SIG-M5 (cell line): Measurements from ENCODE around the gene CASQ2.

Experiments used
- DNase-seq: peaks from one replicate; lab custom pipeline; 2025; lab: John Stamatoyannopoulos, UW

The CASQ2 gene

GRCh38 chr1:115694805-115695204, 73.7 kb downstream of the CASQ2 start:
- DNase-seq, result no peak

- DNase-seq, result no peak
Observed at GRCh38 chr1:115692224-115692623, 76.3 kb downstream of the CASQ2 start.

- DNase-seq, result no peak
Observed at GRCh38 chr1:115690972-115691371, 77.5 kb downstream of the CASQ2 start.

DNA sequence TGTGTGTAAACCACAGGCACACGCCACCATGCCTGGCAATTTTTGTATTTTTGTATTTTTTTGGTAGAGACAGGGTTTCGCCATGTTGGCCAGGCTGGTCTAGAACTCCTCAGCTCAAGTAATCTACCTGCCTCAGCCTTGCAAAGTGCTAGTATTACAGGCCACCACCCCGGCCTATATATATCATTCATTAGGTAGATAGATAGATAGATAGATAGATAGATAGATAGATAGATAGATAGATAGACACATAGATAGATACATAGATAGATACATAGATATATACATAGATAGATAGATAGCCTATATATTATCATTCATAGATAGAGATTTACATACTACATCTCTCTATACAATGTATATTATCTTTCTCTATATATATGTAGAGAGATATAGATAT, 80.8 kb downstream of the CASQ2 start:
- DNase-seq, result no peak

GRCh38 chr1:115685029-115685705, 83.3 kb downstream of the CASQ2 start:
- DNase-seq, result no peak

DNA sequence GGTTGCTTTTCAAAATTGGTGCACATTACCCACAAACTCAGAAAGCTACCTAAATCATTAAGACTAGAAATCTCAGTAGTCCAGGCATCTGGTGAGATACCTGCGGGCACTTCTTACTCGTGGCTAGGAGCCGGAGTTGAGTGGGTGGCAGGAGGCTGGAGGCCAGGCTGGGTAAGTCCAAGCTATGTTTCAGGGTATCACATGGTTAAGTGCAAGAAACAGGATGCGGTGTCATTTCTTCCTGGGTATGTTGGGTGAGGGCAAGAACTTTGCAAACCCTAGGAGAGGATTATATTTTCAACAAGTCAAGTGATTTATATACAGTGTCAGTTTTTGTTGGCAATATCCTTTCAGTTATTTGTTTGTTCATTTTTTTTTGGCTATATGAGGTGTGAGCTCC, 85.7 kb downstream of the CASQ2 start:
- no peak for DNase-seq

- DNase-seq, result no peak
Observed at GRCh38 chr1:115680730-115681111, 87.8 kb downstream of the CASQ2 start.

DNA sequence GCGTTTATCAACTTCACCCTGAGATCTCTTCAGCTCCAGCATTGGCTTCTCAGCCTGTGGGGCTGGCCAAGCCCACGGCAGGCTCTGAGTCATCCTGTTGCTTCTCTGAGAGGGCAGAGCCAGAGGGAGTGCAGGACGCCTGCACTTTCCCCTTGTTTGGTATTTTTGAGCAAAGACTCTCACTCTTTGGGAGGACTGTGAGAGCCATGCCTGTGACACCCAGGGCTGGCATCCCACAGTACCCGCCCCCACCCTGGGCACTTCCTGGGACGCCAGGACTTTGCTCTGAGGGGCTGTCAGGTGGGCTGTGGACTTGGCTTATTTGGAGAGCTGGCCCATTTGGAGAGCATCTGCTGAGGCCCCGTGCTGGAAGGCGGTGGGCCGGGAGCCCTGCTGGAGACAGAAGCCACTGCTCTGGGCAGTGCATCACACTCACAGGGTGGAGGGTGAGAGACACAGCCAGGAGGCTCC, 89.3 kb downstream of the CASQ2 start:
- DNase-seq, result no peak

GRCh38 chr1:115678141-115678540, 90.4 kb downstream of the CASQ2 start:
- DNase-seq, result no peak

DNA sequence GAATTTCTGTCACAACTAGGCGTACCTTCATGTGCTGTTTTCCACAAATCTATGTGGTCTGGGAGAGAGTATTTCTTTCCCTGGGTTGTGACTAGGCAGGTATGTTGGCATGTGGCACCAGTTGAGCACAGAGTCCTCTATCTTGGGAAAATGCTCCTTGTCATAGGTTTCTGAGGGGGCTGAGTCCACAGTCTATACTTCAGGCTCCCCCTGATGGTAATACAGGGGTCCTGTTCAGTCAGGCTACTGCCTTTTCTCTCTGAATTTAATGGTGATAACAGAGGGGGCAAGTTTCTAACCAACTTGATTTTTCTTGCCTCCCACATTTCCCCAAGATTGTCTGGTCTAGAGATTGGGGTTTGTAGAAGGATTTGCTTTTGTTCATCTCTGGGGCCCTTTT, 90.9 kb downstream of the CASQ2 start:
- no peak for DNase-seq

DNA sequence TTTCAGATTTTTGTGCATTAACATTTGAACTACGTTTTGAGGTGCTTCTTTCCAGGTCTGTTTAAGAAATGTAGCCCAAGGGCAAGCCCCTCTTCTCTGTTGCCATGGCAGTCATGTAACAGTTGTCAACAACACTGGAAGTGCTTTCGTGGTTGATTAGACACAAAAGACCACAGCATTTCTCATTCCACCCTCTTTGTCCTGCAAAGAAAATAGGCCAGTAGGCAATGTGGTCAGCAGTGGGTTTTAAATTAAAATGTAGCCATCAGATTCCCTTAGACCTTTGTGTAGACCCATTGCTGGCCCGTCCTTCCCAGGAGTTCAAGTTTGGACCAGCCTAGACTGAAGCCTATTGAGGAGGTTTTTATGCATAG, 91.3 kb downstream of the CASQ2 start:
- no peak for DNase-seq

- DNase-seq, result no peak
Observed at GRCh38 chr1:115676498-115677181, 91.9 kb downstream of the CASQ2 start.

DNA sequence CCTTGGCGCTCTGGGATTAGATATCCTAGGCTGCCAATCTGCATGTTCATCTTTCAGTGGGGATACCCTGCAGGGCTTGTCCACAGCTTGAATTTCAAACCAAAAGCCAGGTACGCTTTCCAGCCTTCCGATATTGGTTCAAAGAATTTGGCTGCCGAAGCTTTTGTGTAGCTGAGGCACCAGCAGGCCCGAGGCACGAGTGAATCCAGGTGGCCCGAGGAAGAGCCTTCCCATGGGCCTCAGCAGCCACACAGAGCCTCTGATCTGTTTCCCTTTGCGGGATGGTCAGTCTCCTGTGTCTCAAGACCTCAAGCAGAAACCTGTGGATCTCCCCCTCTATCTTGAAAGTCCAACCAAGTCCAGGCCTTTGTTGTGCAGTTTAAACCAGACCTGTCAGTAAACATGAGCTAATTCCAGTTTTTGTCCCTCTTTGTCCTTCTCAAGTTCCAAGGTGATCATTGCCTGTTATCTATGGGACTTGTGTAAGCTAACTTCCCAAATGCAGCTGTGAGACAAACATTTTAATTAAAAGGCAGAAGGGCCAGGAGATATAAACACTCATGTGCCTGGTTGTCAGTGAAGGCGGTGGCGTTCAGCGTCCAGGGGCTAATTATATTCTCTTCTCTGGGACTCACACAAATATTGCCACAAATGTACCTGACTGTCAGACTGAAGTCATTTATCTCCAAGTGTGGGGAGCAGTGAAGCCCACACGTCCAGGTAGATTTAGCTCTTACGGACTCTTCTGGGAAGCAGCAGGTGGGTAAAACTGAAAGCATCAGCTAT, 96.1 kb downstream of the CASQ2 start:
- no peak for DNase-seq

DNA sequence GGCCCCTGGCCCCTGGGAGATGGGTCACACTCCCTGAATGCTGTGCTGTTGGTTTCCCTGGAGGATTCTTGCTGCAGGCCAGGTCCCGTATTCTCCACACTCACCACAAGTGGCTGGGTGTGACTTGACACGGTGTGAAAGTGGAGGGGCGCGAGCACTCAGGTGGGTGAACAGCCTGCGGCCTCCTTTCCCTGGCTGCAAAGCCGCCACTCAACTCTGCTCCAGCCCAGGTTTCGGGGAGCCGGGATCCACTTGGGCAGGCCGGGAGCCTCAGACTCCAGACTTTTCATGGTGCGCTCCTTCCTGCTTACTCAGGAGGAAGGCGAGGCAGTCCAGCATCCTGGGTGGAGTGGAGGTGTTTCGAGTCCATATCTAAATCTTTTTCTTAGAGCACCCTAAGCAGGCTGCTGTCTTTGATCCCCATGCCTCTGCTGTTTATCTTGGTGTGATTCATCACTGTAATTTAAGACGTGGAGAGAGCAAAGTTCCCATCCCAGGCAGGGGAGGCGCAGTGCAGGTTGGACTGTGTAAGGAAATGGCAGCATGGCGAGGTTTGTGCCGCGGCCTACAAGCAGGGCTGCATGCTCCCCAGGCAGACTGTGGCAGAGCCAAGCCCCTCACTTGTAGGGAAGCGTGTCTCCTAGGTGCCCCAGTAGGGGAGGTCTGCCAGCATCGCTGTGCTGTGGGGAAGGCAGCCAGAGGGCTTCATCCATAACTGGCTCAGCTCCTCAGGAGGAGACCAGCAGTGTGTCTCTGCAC, 97.2 kb downstream of the CASQ2 start:
- DNase-seq, result no peak

DNA sequence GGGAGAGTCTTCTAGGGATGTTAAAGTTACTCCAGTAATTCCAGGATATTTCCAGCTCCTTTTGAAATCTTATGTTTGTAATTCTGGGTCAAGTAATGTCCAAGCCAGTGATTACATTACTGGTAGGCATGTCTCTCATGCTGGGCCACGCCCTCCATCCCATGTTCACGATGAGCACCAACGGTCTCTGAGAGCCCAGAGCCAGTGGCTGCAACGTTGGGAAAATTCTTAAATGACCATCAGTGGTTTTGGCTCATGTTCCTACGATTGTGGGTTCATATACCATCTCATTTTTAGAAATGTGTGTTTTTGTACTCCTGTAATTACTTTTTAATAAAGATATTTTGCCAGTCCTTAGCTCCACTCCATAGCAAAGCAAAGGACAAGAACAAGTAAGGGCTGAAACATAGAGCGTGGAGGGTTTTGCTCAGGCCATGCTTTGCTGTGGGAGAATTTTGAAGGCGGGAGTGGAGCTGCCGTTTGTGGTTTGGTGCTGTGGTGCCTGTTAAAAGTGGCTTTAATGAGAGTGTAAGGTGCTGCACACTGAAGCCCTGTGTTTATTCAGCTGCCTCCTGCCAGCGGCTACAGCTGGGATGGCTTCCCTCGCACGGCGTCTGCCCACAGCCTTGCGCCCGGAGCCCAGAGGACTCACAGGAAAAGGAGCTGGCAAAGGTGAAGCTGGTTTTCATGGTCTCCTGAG, 97.9 kb downstream of the CASQ2 start:
- DNase-seq, result no peak

DNA sequence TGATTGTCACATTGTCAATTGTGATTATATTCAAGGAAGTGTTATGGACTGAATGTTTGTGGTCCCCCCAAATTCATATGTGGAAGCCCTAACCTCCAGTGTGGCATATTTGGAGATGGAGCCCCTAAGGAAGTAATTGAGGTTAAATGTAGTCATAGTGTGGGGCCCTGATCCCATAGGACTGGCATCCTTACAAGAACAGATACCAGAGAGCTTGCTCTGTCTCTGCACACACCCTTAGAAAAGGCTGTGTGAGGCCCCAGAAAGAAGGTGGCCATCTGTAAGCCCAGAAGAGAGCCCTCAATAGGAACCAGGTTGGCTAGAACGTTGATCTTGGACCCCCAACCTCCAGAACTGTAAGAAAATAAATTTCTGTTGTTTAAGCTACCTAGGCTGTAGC, 98.6 kb downstream of the CASQ2 start:
- no peak for DNase-seq

GRCh38 chr1:115669002-115669673, 99.4 kb downstream of the CASQ2 start:
- no peak for DNase-seq

DNA sequence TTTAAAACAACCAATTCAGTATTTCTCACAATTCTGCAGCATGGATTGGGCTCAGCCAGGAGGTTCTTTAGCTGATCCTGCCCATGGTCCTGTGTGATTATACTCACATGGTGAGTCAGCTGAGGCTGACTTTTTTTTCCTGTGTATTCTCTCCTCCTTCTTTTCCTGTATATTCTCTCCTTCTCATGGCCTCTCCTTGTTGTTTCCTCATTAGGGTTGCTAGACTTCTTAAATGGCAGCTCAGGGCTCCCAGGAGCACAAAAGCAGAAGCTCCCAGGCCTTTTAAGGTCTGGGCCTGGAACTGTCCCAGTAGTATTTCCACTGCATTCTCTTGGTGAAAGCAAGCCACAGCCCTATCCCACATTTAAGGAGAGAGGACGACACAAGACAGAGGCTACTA, 99.9 kb downstream of the CASQ2 start:
- DNase-seq, result no peak

DNA sequence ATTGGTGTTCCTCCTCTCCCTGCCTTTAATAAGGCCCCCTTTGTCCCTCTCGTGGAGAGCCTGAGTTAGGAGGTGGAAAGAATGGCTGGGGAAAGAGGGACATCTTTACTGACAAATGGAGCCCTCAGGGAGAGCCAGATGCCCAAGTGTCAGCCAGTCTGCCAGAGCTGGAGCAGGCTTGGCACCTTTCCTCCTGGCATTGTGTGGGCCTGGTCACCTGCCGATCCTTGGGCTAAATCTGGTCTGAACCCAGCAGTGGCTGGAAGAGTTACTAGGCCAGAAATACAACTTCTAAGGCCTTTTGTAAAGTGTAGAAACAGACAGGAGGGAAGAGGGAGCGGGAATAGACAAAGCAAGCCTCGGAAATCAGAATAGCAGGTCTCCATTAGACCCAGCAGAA, 101.8 kb downstream of the CASQ2 start:
- no peak for DNase-seq

- DNase-seq, result no peak
Observed at GRCh38 chr1:115666206-115666605, 102.3 kb downstream of the CASQ2 start.
